ENCODE data around the gene PAQR9. TPM values are rescaled to one million over a fixed set of nuclear protein-coding genes. Genes with fewer than 3 reads are reported as not detected.
A peak's percentile ranks its signal among the peaks of the same experiment; 100 is the strongest.

PAQR9 gene
- total RNA-seq, 4 donors from 2014 or later = not detected

GRCh38 chr3:142914286-142914811 is 49.1 kb downstream of the PAQR9 start:
- no peak for DNase-seq
- intact Hi-C loops (cut with DNase I) = no loop called here
- no peak for TF ChIP-seq POLR2A (IDR thresholded peaks at IDR 0.05)
- TF ChIP-seq, protein P1, sequence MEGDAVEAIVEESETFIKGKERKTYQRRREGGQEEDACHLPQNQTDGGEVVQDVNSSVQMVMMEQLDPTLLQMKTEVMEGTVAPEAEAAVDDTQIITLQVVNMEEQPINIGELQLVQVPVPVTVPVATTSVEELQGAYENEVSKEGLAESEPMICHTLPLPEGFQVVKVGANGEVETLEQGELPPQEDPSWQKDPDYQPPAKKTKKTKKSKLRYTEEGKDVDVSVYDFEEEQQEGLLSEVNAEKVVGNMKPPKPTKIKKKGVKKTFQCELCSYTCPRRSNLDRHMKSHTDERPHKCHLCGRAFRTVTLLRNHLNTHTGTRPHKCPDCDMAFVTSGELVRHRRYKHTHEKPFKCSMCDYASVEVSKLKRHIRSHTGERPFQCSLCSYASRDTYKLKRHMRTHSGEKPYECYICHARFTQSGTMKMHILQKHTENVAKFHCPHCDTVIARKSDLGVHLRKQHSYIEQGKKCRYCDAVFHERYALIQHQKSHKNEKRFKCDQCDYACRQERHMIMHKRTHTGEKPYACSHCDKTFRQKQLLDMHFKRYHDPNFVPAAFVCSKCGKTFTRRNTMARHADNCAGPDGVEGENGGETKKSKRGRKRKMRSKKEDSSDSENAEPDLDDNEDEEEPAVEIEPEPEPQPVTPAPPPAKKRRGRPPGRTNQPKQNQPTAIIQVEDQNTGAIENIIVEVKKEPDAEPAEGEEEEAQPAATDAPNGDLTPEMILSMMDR (IDR thresholded peaks at IDR 0.05) = no peak

DNA sequence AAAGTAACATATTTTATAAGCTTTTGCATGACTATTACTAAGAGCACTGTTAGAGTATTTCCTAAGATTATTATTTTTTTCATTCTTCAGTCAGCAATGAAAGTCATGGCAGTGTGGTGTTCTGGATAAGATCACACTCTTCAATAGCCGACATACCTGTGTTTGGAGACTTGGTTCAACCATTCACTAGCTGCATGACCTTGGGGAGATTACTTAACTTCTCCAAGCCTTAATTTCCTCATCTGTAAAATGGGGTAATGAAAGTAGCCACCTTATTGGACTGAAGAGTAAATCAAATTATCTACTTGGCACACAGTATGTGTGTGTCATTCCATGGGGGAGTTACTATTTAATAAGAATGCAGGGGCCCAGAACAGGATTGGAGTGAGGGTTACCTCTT is 50.0 kb downstream of the PAQR9 start:
- TF ChIP-seq, protein P1 (IDR thresholded peaks at IDR 0.05) = no peak
- TF ChIP-seq POLR2A (IDR thresholded peaks at IDR 0.05) = no peak
- no peak overlapping the region for H3K4me3 ChIP-seq
- no peaks in the 10 kb centered on the region for H3K4me1 ChIP-seq
- peaks cover 0 to 7% (median 0%) of the 10 kb centered on the region in 4 donors for H3K27me3 ChIP-seq
- WGBS, 2 donors = 75 to 89% methylated on average over 1 of the region's 1 CpG
- H3K27ac ChIP-seq = no peak overlapping the region
- intact Hi-C loops (cut with DNase I) = no loop called here
- no peak for DNase-seq
- H3K9me3 ChIP-seq = no peaks in the 10 kb centered on the region
- no peaks in the 10 kb centered on the region for H3K36me3 ChIP-seq

More at GRCh38 chr3:142914286-142914811, 49.1 kb downstream of the PAQR9 start:
- Histone ChIP-seq H3K27me3 (no peaks in the 10 kb centered on the region), H3K4me1 (no peaks in the 10 kb centered on the region), H3K9me3 (no peaks in the 10 kb centered on the region), H3K27ac (no peak overlapping the region), H3K4me3 (no peak overlapping the region), H3K36me3 (no peaks in the 10 kb centered on the region)
- 39 to 43% methylated on average over 3 of the region's 3 CpGs for WGBS, 2 donors

GRCh38 chr3:142912402-142913172 is 50.9 kb downstream of the PAQR9 start:
- 64 to 77% methylated on average over 6 of the region's 6 CpGs for WGBS, 2 donors
- no peak overlapping the region for H3K4me3 ChIP-seq
- no peak for DNase-seq
- peaks cover 0 to 8% (median 0%) of the 10 kb centered on the region in 4 donors for H3K27me3 ChIP-seq
- H3K27ac ChIP-seq = peak overlapping the region in 1 of 4 donors; percentile 7
- H3K36me3 ChIP-seq = no peaks in the 10 kb centered on the region
- intact Hi-C loops (cut with DNase I) = no loop called here
- H3K4me1 ChIP-seq = no peaks in the 10 kb centered on the region
- no peak for TF ChIP-seq POLR2A (IDR thresholded peaks at IDR 0.05)
- TF ChIP-seq, protein P1 (IDR thresholded peaks at IDR 0.05) = no peak
- no peaks in the 10 kb centered on the region for H3K9me3 ChIP-seq

Small RNA genes within 50 kb of the gene (small RNA-seq; reads per million reads assigned to genes)
- 0 reads per million in 4 donors for gene AC021074.2

Other genes starting within 250 kb of the PAQR9 start
- 10 to 100 TPM in 1 of 4 donors, 1 to 10 TPM in 1, under 1 TPM in 2; 0.91 to 11.8 (median 1.0) TPM for gene TRPC1, start 239.6 kb downstream of the PAQR9 start, total RNA-seq
- gene PCOLCE2, start 74.6 kb downstream of the PAQR9 start, total RNA-seq = 10 to 100 TPM in 2 of 4 donors, 1 to 10 TPM in 1, under 1 TPM in 1; 0.38 to 19.1 (median 6.4) TPM
- 10 to 100 TPM; 25.4 to 70.8 (median 51.0) TPM for gene U2SURP, start 37.9 kb upstream of the PAQR9 start, total RNA-seq
- 1 to 10 TPM in 3 of 4 donors, under 1 TPM in 1; 0.76 to 3.1 (median 1.6) TPM for gene CHST2, start 156.1 kb upstream of the PAQR9 start, total RNA-seq